Endodermal cell (in vitro differentiated cells): ENCODE measurements around the gene RTL1. TPM values are rescaled to one million over a fixed set of nuclear protein-coding genes. Genes with fewer than 3 reads are reported as not detected.

Source experiments
- DNase-seq: peaks from one replicate; pipeline ENCODE4 v3.0.0-alpha.2; 2017
- H3K27ac ChIP-seq: 2 replicates; pipeline ENCODE4 v1.5.1; 2013; ENCODE audit warnings: mild to moderate bottlenecking, low read depth, low read length, moderate library complexity
- H3K27me3 ChIP-seq: 2 replicates; pipeline ENCODE4 v1.6.1; 2013; ENCODE audit warnings: mild to moderate bottlenecking, low read length, moderate library complexity; ENCODE audit not compliant: insufficient read depth, control insufficient read depth, poor library complexity, severe bottlenecking
- H3K36me3 ChIP-seq: 2 replicates; pipeline ENCODE4 v1.7.0; 2013; ENCODE audit warnings: mild to moderate bottlenecking, low read length, moderate library complexity; ENCODE audit not compliant: control insufficient read depth, insufficient read depth
- H3K4me1 ChIP-seq: one replicate; pipeline ENCODE4 v1.7.0; 2013; ENCODE audit warnings: low read length; ENCODE audit not compliant: control insufficient read depth, insufficient read depth
- H3K4me3 ChIP-seq: 2 replicates; pipeline ENCODE4 v1.5.1; 2013; ENCODE audit warnings: mild to moderate bottlenecking, low read length, moderate library complexity
- H3K9ac ChIP-seq: 2 replicates; pipeline ENCODE4 v1.6.1; 2013; ENCODE audit warnings: mild to moderate bottlenecking, low read length, moderate library complexity; ENCODE audit not compliant: poor library complexity, severe bottlenecking; ENCODE audit errors: extremely low read depth
- H3K9me3 ChIP-seq: 2 replicates; pipeline ENCODE4 v1.6.1; 2013; ENCODE audit warnings: mild to moderate bottlenecking, low read length, moderate library complexity; ENCODE audit not compliant: control insufficient read depth
- H3K27ac Mint-ChIP-seq: 2 replicates; pipeline ENCODE4 v1.8.0; 2020; ENCODE audit warnings: mixed read lengths
- H3K27me3 Mint-ChIP-seq: 2 replicates; pipeline ENCODE4 v1.8.0; 2021; ENCODE audit warnings: mild to moderate bottlenecking, mixed read lengths; ENCODE audit not compliant: insufficient read depth
- H3K36me3 Mint-ChIP-seq: 2 replicates; pipeline ENCODE4 v1.8.0; 2020; ENCODE audit warnings: low read depth, mixed read lengths
- H3K4me1 Mint-ChIP-seq: 2 replicates; pipeline ENCODE4 v1.8.0; 2020; ENCODE audit warnings: mixed read lengths
- H3K4me3 Mint-ChIP-seq: 2 replicates; pipeline ENCODE4 v1.8.0; 2020; ENCODE audit warnings: mild to moderate bottlenecking, moderate library complexity, mixed read lengths
- H3K9me3 Mint-ChIP-seq: 2 replicates; pipeline ENCODE4 v1.8.0; 2020; ENCODE audit warnings: mild to moderate bottlenecking, mixed read lengths
- CTCF ChIP-seq: fragments of 200-600 bp; sonication (generic); conservative IDR thresholded peaks from 2 replicates; pipeline ENCODE4 v1.5.0; 2021; ENCODE audit warnings: antibody characterized with exemption, mild to moderate bottlenecking
- WGBS, 2 experiments: methylation state at CpG; one replicate each; pipeline versions ENCODE4 v1.1.5 to v1.1.7; 2013; ENCODE audit warnings: missing lambda C conversion rate in 2 of 2, mixed read lengths in 1 of 2; ENCODE audit not compliant: insufficient coverage in 1 of 2, insufficient read length in 1 of 2; 5-methylcytosine and 5-hydroxymethylcytosine counted together
- total RNA-seq, 2 donors: library from RNA; stranded (reverse); fragmentation: NEBNext Ultra II Directional in 1 of 2; extraction: Animal tissue kit (Norgen Biotek cat#: 25700) in 1 of 2; gene quantifications; 2 replicates in 1 of 2; 3 replicates in 1 of 2; pipeline ENCODE4 v1.2.1, GENCODE V29; 2021

The RTL1 gene
- total RNA-seq, 2 donors from 2014 or later = 0.86 to 2.0 TPM

- no peak overlapping the region for H3K4me3 Mint-ChIP-seq
- Histone ChIP-seq H3K27me3 (no peaks in the 10 kb centered on the region), H3K27ac (no peak overlapping the region), H3K9me3 (no peaks in the 10 kb centered on the region), H3K4me1 (peaks cover 4% of the 10 kb centered on the region), H3K9ac (no peak overlapping the region), H3K4me3 (no peak overlapping the region), H3K36me3 (no peaks in the 10 kb centered on the region)
- no peak for DNase-seq
- peak; percentile 50 for TF ChIP-seq CTCF
- no peak overlapping the region for H3K27ac Mint-ChIP-seq
- peaks cover 22% of the 10 kb centered on the region for H3K27me3 Mint-ChIP-seq
- peaks cover 23% of the 10 kb centered on the region for H3K4me1 Mint-ChIP-seq
- H3K36me3 Mint-ChIP-seq = peaks cover 11% of the 10 kb centered on the region
- peaks cover 22% of the 10 kb centered on the region for H3K9me3 Mint-ChIP-seq
- 81 to 100% methylated on average over 2 to 5 of the region's 5 CpGs for WGBS, 2 experiments
These were observed 17.9 kb downstream of the RTL1 start for GRCh38 chr14:100885617-100886016.

DNA sequence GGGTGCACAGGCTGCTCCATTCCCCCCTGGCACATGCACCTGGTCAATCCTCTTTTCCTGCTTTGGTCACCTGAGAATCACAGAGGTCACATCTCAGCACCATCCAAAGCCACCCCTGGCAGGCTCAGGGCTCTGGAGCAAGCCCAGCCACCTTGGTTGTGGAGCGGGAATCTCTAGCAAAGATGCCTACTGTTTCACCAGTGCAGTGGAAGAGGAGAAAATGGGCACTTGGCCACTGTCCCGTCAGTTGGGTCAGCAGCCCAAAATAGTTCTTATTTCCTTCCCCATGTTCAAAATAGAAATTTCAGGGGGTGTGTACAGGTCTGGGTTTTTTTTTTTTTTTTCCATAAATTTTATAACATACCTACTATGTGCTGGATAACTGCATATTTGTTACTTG is 18.3 kb downstream of the RTL1 start:
- H3K27ac Mint-ChIP-seq = no peak overlapping the region
- Histone ChIP-seq H3K27me3 (no peaks in the 10 kb centered on the region), H3K9me3 (no peaks in the 10 kb centered on the region), H3K27ac (no peak overlapping the region), H3K4me3 (no peak overlapping the region), H3K36me3 (no peaks in the 10 kb centered on the region), H3K9ac (no peak overlapping the region), H3K4me1 (peaks cover 4% of the 10 kb centered on the region)
- no peak for DNase-seq
- no peak for TF ChIP-seq CTCF
- 94 to 100% methylated on average over 1 of the region's 2 CpGs for WGBS, 2 experiments
- H3K27me3 Mint-ChIP-seq = peaks cover 22% of the 10 kb centered on the region
- no peak overlapping the region for H3K4me3 Mint-ChIP-seq
- H3K4me1 Mint-ChIP-seq = peaks cover 23% of the 10 kb centered on the region
- H3K9me3 Mint-ChIP-seq = peaks cover 25% of the 10 kb centered on the region
- H3K36me3 Mint-ChIP-seq = peaks cover 11% of the 10 kb centered on the region

DNA sequence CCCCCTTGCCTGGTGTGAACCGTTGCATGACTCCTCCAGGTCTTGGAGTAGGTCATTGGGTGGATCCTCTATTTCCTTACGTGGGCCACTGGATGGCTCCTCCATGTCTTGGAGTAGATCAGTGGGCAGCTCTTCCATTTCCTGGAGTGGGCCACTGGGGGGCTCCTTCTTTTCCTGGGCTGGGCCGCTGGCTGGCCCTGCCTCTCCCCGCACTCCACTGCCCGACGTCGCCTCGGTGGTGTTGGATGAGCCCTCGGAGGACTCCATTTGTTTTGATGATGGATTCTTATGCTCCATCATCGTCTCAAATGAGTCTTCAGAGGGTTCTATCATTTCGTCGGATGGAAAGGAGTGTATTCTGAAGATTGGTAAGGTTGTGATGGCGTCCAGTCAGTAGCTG is 19.1 kb downstream of the RTL1 start:
- Histone ChIP-seq H3K4me3 (no peak overlapping the region), H3K27me3 (no peaks in the 10 kb centered on the region), H3K9me3 (no peaks in the 10 kb centered on the region), H3K9ac (no peak overlapping the region), H3K4me1 (peaks cover 4% of the 10 kb centered on the region), H3K27ac (no peak overlapping the region), H3K36me3 (no peaks in the 10 kb centered on the region)
- WGBS, 2 experiments = 94% methylated on average over 11 to 13 of the region's 13 CpGs
- peaks cover 23% of the 10 kb centered on the region for H3K4me1 Mint-ChIP-seq
- H3K4me3 Mint-ChIP-seq = no peak overlapping the region
- peaks cover 25% of the 10 kb centered on the region for H3K9me3 Mint-ChIP-seq
- H3K27me3 Mint-ChIP-seq = peaks cover 22% of the 10 kb centered on the region
- TF ChIP-seq CTCF = no peak
- H3K27ac Mint-ChIP-seq = no peak overlapping the region
- no peak for DNase-seq
- H3K36me3 Mint-ChIP-seq = peaks cover 11% of the 10 kb centered on the region
